ENCODE data around the gene AHCTF1. TPM values are rescaled to one million over a fixed set of nuclear protein-coding genes. Genes with fewer than 3 reads are reported as not detected.

The AHCTF1 gene
- total and polyA plus RNA-seq, 8 donors = 5.9 to 49.0 (median 24.5) TPM

GRCh38 chr1:246971090-246971721 lies 39.5 kb upstream of the AHCTF1 start:
- intact Hi-C loops (cut with DNase I; ENCODE audit: low total_unique reads) = no loop called here
- peak; percentile 14 to 63 for DNase-seq
- TF ChIP-seq CTCF (IDR thresholded peaks at IDR 0.05) (peak in 5 of 7 experiments; percentile 35 to 76 (median 55)), EP300 (IDR thresholded peaks at IDR 0.05) (no peak)
- Histone ChIP-seq H3K9me3 (peaks cover 5 to 41% (median 21%) of the 10 kb centered on the region in 4 donors), H3K27ac (no peak overlapping the region), H3K36me3 (no peaks in the 10 kb centered on the region), H3K4me1 (no peaks in the 10 kb centered on the region), H3K4me3 (no peak overlapping the region), H3K27me3 (no peaks in the 10 kb centered on the region)
- 77 to 83% (median 80%) methylated on average over 12 of the region's 12 CpGs for WGBS, 5 donors

- peaks cover 5 to 33% (median 21%) of the 10 kb centered on the region in 4 donors for H3K9me3 ChIP-seq
Observed at GRCh38 chr1:246969621-246970020, 37.9 kb upstream of the AHCTF1 start.

GRCh38 chr1:246966502-246966901 lies 34.8 kb upstream of the AHCTF1 start:
- H3K27ac ChIP-seq = no peak overlapping the region
- H3K9me3 ChIP-seq = peaks cover 5 to 26% (median 15%) of the 10 kb centered on the region in 4 donors
- H3K36me3 ChIP-seq = no peaks in the 10 kb centered on the region
- H3K27me3 ChIP-seq = no peaks in the 10 kb centered on the region
- no peak overlapping the region for H3K4me3 ChIP-seq
- WGBS, 5 donors = 92 to 99% (median 97%) methylated on average over 2 of the region's 2 CpGs
- intact Hi-C loops (cut with DNase I; ENCODE audit: low total_unique reads) = loop anchor here (10.0 kb wide), 1 partner anchor 62 kb away; no protein-coding TSS in a partner anchor
- no peak for DNase-seq
- TF ChIP-seq POLR2AphosphoS5 (IDR thresholded peaks at IDR 0.05) = no peak
- no peak for TF ChIP-seq CTCF (IDR thresholded peaks at IDR 0.05)
- no peak for TF ChIP-seq POLR2A (IDR thresholded peaks at IDR 0.05)
- TF ChIP-seq EP300 (IDR thresholded peaks at IDR 0.05) = no peak
- H3K4me1 ChIP-seq = no peaks in the 10 kb centered on the region

More at GRCh38 chr1:246969621-246970020, 37.9 kb upstream of the AHCTF1 start:
- Histone ChIP-seq H3K27me3 (no peaks in the 10 kb centered on the region), H3K36me3 (no peaks in the 10 kb centered on the region), H3K4me3 (no peak overlapping the region), H3K4me1 (no peaks in the 10 kb centered on the region), H3K27ac (no peak overlapping the region)
- WGBS, 5 donors = 80 to 95% (median 91%) methylated on average over 3 of the region's 3 CpGs
- TF ChIP-seq POLR2A (IDR thresholded peaks at IDR 0.05) (no peak), CTCF (IDR thresholded peaks at IDR 0.05) (no peak), EP300 (IDR thresholded peaks at IDR 0.05) (no peak), POLR2AphosphoS5 (IDR thresholded peaks at IDR 0.05) (no peak)
- DNase-seq = no peak
- intact Hi-C loops (cut with DNase I; ENCODE audit: low total_unique reads) = loop anchor here (10.0 kb wide), 1 partner anchor 65 kb away; no protein-coding TSS in a partner anchor

GRCh38 chr1:246959944-246960693 lies 28.4 kb upstream of the AHCTF1 start:
- 5 to 34% (median 20%) methylated on average over 1 of the region's 1 CpG for WGBS, 5 donors
- no peak overlapping the region for H3K4me3 ChIP-seq
- peak in 1 of 2 donors; percentile 12 for DNase-seq
- intact Hi-C loops (cut with DNase I; ENCODE audit: low total_unique reads) = loop anchor here (10.0 kb wide), 1 partner anchor 55 kb away; no protein-coding TSS in a partner anchor
- H3K27ac ChIP-seq = peak overlapping the region in 2 of 5 donors; percentile 49 to 65
- no peak for TF ChIP-seq POLR2A (IDR thresholded peaks at IDR 0.05)
- TF ChIP-seq CTCF (IDR thresholded peaks at IDR 0.05) = peak in 1 of 7 experiments; percentile 5
- H3K36me3 ChIP-seq = no peaks in the 10 kb centered on the region
- H3K9me3 ChIP-seq = no peaks in the 10 kb centered on the region
- H3K4me1 ChIP-seq = peaks cover 0 to 8% (median 0%) of the 10 kb centered on the region in 4 donors
- H3K27me3 ChIP-seq = no peaks in the 10 kb centered on the region
